ENCODE results near the gene TATDN2. TPM values are rescaled to one million over a fixed set of nuclear protein-coding genes. Genes with fewer than 3 reads are reported as not detected.

Gene TATDN2
- total RNA-seq, 1 experiment from 2014 or later = 34.2 TPM

- Mint-ChIP-seq H3K4me1 (ENCODE audit: low read depth, unreplicated experiment) (no peaks in the 10 kb centered on the region), H3K27me3 (ENCODE audit: unreplicated experiment) (no peaks in the 10 kb centered on the region), H3K9me3 (ENCODE audit: low read depth, unreplicated experiment) (no peaks in the 10 kb centered on the region), H3K27ac (ENCODE audit: unreplicated experiment) (no peak overlapping the region), H3K4me3 (ENCODE audit: low read depth, unreplicated experiment) (no peak overlapping the region), H3K36me3 (ENCODE audit: insufficient read depth, unreplicated experiment) (peaks cover 31% of the 10 kb centered on the region)
- TF ChIP-seq CTCF (IDR thresholded peaks at IDR 0.05; ENCODE audit: unreplicated experiment) = no peak
- no peak for DNase-seq
- CTCF ChIA-PET = interaction anchor here (0.5 kb wide), 1 partner anchor 262 kb away, joined by 3 read pairs; no protein-coding TSS in a partner anchor
- no TSS peak for BruUV-seq (replicated peaks)
- intact Hi-C loops (cut with micrococcal nuclease; ENCODE audit: unreplicated experiment) = no loop called here
These were observed 31.3 kb downstream of the TATDN2 start for GRCh38 chr3:10279384-10280176.

GRCh38 chr3:10280177-10280529 is 31.9 kb downstream of the TATDN2 start:
- H3K4me3 Mint-ChIP-seq (ENCODE audit: low read depth, unreplicated experiment) = no peak overlapping the region
- no peak for TF ChIP-seq CTCF (IDR thresholded peaks at IDR 0.05; ENCODE audit: unreplicated experiment)
- no peaks in the 10 kb centered on the region for H3K27me3 Mint-ChIP-seq (ENCODE audit: unreplicated experiment)
- no peak overlapping the region for H3K27ac Mint-ChIP-seq (ENCODE audit: unreplicated experiment)
- no peaks in the 10 kb centered on the region for H3K9me3 Mint-ChIP-seq (ENCODE audit: low read depth, unreplicated experiment)
- no peak for DNase-seq
- TSS peak; percentile 15 for BruUV-seq (replicated peaks)
- H3K4me1 Mint-ChIP-seq (ENCODE audit: low read depth, unreplicated experiment) = no peaks in the 10 kb centered on the region
- intact Hi-C loops (cut with micrococcal nuclease; ENCODE audit: unreplicated experiment) = no loop called here
- peaks cover 31% of the 10 kb centered on the region for H3K36me3 Mint-ChIP-seq (ENCODE audit: insufficient read depth, unreplicated experiment)
- CTCF ChIA-PET = no interaction called here

DNA sequence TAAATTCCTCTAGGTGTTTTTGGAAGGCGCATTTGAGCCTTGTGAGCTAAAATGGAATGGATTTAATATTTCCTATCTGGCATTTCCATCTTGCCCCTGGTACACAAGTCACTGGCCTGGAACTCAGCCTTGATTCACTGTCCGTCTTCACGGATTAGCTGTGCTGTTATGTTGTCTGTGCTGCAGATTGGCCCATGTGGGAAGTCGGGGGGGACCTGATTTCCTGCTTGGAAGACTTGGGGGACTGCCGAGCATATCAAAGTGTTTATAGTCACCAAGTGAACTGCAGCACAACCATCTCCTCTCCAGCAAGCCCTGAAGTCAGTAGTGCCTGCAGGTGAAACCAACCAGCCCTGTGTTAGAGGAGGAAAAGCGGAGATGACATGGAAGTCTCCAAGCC is 32.3 kb downstream of the TATDN2 start:
- H3K4me1 Mint-ChIP-seq (ENCODE audit: low read depth, unreplicated experiment) = no peaks in the 10 kb centered on the region
- no peak for DNase-seq
- CTCF ChIA-PET = no interaction called here
- no peak overlapping the region for H3K27ac Mint-ChIP-seq (ENCODE audit: unreplicated experiment)
- no peak for TF ChIP-seq CTCF (IDR thresholded peaks at IDR 0.05; ENCODE audit: unreplicated experiment)
- H3K9me3 Mint-ChIP-seq (ENCODE audit: low read depth, unreplicated experiment) = no peaks in the 10 kb centered on the region
- peaks cover 31% of the 10 kb centered on the region for H3K36me3 Mint-ChIP-seq (ENCODE audit: insufficient read depth, unreplicated experiment)
- no peaks in the 10 kb centered on the region for H3K27me3 Mint-ChIP-seq (ENCODE audit: unreplicated experiment)
- no TSS peak for BruUV-seq (replicated peaks)
- no peak overlapping the region for H3K4me3 Mint-ChIP-seq (ENCODE audit: low read depth, unreplicated experiment)
- intact Hi-C loops (cut with micrococcal nuclease; ENCODE audit: unreplicated experiment) = no loop called here

- H3K27ac Mint-ChIP-seq (ENCODE audit: unreplicated experiment) = no peak overlapping the region
- TF ChIP-seq CTCF (IDR thresholded peaks at IDR 0.05; ENCODE audit: unreplicated experiment) = no peak
- CTCF ChIA-PET = no interaction called here
These were observed 33.7 kb downstream of the TATDN2 start for GRCh38 chr3:10281951-10282350.

More at GRCh38 chr3:10281951-10282350, 33.7 kb downstream of the TATDN2 start:
- intact Hi-C loops (cut with micrococcal nuclease; ENCODE audit: unreplicated experiment) = no loop called here
- H3K9me3 Mint-ChIP-seq (ENCODE audit: low read depth, unreplicated experiment) = no peaks in the 10 kb centered on the region
- H3K27me3 Mint-ChIP-seq (ENCODE audit: unreplicated experiment) = no peaks in the 10 kb centered on the region
- no peaks in the 10 kb centered on the region for H3K4me1 Mint-ChIP-seq (ENCODE audit: low read depth, unreplicated experiment)
- no peak for DNase-seq
- no TSS peak for BruUV-seq (replicated peaks)
- peaks cover 30% of the 10 kb centered on the region for H3K36me3 Mint-ChIP-seq (ENCODE audit: insufficient read depth, unreplicated experiment)
- H3K4me3 Mint-ChIP-seq (ENCODE audit: low read depth, unreplicated experiment) = no peak overlapping the region
